VCaP (cell line): ENCODE measurements around the gene NSUN2.

Experiments
- H3K27ac ChIP-seq: fragments of 450-650 bp; 2 replicates; pipeline ENCODE4 v1.5.1; 2017
- CTCF ChIP-seq: fragments of 450-650 bp; conservative IDR thresholded peaks from 2 replicates; pipeline ENCODE4 v1.5.1; 2017; ENCODE audit warnings: mild to moderate bottlenecking, moderate library complexity

NSUN2 gene

GRCh38 chr5:6642655-6643054, 9.8 kb upstream of the NSUN2 start:
- no peak overlapping the region for H3K27ac ChIP-seq
- no peak for TF ChIP-seq CTCF

GRCh38 chr5:6638236-6638635, 5.4 kb upstream of the NSUN2 start:
- TF ChIP-seq CTCF = no peak
- H3K27ac ChIP-seq = no peak overlapping the region

GRCh38 chr5:6637590-6637989, 4.7 kb upstream of the NSUN2 start:
- no peak for TF ChIP-seq CTCF
- no peak overlapping the region for H3K27ac ChIP-seq

- no peak for TF ChIP-seq CTCF
- peak overlapping the region; percentile 41 for H3K27ac ChIP-seq
Observed at GRCh38 chr5:6637022-6637421, 4.2 kb upstream of the NSUN2 start.

GRCh38 chr5:6636293-6636692, 3.4 kb upstream of the NSUN2 start:
- TF ChIP-seq CTCF = no peak
- peak overlapping the region; percentile 41 for H3K27ac ChIP-seq

- H3K27ac ChIP-seq = peak overlapping the region; percentile 1
- no peak for TF ChIP-seq CTCF
Observed at GRCh38 chr5:6634788-6635430, 2.1 kb upstream of the NSUN2 start.

GRCh38 chr5:6634306-6634705, 1.5 kb upstream of the NSUN2 start:
- peak overlapping the region; percentile 99 for H3K27ac ChIP-seq
- TF ChIP-seq CTCF = no peak
